ENCODE results near the gene CUBN. TPM values are rescaled to one million over a fixed set of nuclear protein-coding genes. Genes with fewer than 3 reads are reported as not detected.
A peak's percentile ranks its signal among the peaks of the same experiment; 100 is the strongest.

The CUBN gene
- total RNA-seq, 1 experiment from 2014 or later: 1.3 TPM

GRCh38 chr10:16987976-16988610 lies 141.5 kb downstream of the CUBN start:
- H3K27ac ChIP-seq (ENCODE audit: low read length): peak overlapping the region; percentile 99
- H3K27me3 ChIP-seq (ENCODE audit: control insufficient read depth, insufficient read depth, low read length): no peaks in the 10 kb centered on the region
- ChIA-PET POLR2A (no interaction called here), CTCF (no interaction called here)
- intact Hi-C loops (cut with micrococcal nuclease; ENCODE audit: unreplicated experiment) (no loop called here), in situ Hi-C loops (cut with HindIII; ENCODE audit: low pct_unique_long_range_greater_than_20kb, low sequenced_read_pairs) (no loop called here)
- peaks cover 29% of the 10 kb centered on the region for H3K4me1 ChIP-seq (ENCODE audit: control insufficient read depth, insufficient read depth, low read length)
- no peak overlapping the region for H3K4me3 ChIP-seq (ENCODE audit: low read depth in 2 of 2, low read length in 2 of 2)
- peaks cover 10% of the 10 kb centered on the region; the same call in 1 of the 2 replicates for H3K9me3 ChIP-seq (ENCODE audit: control insufficient read depth, insufficient read depth, low read depth, low read length)
- ATAC-seq (no peak), DNase-seq (ENCODE audit: low read depth, low spot score) (no peak)
- H3K36me3 ChIP-seq (ENCODE audit: control insufficient read depth, insufficient read depth, low read length): no peaks in the 10 kb centered on the region
- no peak for TF ChIP-seq TCF7L2 (IDR thresholded peaks at IDR 0.05; ENCODE audit: low read depth, low read length)
- TF ChIP-seq POLR2AphosphoS5 (IDR thresholded peaks at IDR 0.05; ENCODE audit: low read depth, low read length): no peak
- TF ChIP-seq, protein P1, sequence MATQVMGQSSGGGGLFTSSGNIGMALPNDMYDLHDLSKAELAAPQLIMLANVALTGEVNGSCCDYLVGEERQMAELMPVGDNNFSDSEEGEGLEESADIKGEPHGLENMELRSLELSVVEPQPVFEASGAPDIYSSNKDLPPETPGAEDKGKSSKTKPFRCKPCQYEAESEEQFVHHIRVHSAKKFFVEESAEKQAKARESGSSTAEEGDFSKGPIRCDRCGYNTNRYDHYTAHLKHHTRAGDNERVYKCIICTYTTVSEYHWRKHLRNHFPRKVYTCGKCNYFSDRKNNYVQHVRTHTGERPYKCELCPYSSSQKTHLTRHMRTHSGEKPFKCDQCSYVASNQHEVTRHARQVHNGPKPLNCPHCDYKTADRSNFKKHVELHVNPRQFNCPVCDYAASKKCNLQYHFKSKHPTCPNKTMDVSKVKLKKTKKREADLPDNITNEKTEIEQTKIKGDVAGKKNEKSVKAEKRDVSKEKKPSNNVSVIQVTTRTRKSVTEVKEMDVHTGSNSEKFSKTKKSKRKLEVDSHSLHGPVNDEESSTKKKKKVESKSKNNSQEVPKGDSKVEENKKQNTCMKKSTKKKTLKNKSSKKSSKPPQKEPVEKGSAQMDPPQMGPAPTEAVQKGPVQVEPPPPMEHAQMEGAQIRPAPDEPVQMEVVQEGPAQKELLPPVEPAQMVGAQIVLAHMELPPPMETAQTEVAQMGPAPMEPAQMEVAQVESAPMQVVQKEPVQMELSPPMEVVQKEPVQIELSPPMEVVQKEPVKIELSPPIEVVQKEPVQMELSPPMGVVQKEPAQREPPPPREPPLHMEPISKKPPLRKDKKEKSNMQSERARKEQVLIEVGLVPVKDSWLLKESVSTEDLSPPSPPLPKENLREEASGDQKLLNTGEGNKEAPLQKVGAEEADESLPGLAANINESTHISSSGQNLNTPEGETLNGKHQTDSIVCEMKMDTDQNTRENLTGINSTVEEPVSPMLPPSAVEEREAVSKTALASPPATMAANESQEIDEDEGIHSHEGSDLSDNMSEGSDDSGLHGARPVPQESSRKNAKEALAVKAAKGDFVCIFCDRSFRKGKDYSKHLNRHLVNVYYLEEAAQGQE (IDR thresholded peaks at IDR 0.05; ENCODE audit: insufficient read depth in 1 of 2, low read depth in 2 of 2, low read length in 1 of 2): no peak
- TF ChIP-seq CTCF (IDR thresholded peaks at IDR 0.05): no peak
- no peak for TF ChIP-seq SIN3A (IDR thresholded peaks at IDR 0.05; ENCODE audit: borderline replicate concordance, insufficient read depth, low read depth, low read length)
- no TSS peak for BruUV-seq (replicated peaks)

- POLR2A ChIA-PET: interaction anchor here (0.7 to 1.4 kb wide), 2 partner anchors 86 to 243 kb away, joined by 3 to 6 read pairs; no protein-coding TSS in a partner anchor
Measured at GRCh38 chr10:16987206-16987621, 142.4 kb downstream of the CUBN start.

More at GRCh38 chr10:16987206-16987621, 142.4 kb downstream of the CUBN start:
- peak overlapping the region; percentile 99 for H3K27ac ChIP-seq (ENCODE audit: low read length)
- no peaks in the 10 kb centered on the region for H3K36me3 ChIP-seq (ENCODE audit: control insufficient read depth, insufficient read depth, low read length)
- no peak for ATAC-seq
- peaks cover 15% of the 10 kb centered on the region; the same call in 1 of the 2 replicates for H3K9me3 ChIP-seq (ENCODE audit: control insufficient read depth, insufficient read depth, low read depth, low read length)
- TF ChIP-seq CTCF (IDR thresholded peaks at IDR 0.05): no peak
- TF ChIP-seq TCF7L2 (IDR thresholded peaks at IDR 0.05; ENCODE audit: low read depth, low read length): no peak
- TF ChIP-seq, protein P1 (IDR thresholded peaks at IDR 0.05; ENCODE audit: insufficient read depth in 1 of 2, low read depth in 2 of 2, low read length in 1 of 2): no peak
- TF ChIP-seq SIN3A (IDR thresholded peaks at IDR 0.05; ENCODE audit: borderline replicate concordance, insufficient read depth, low read depth, low read length): no peak
- no peak for TF ChIP-seq POLR2AphosphoS5 (IDR thresholded peaks at IDR 0.05; ENCODE audit: low read depth, low read length)
- in situ Hi-C loops (cut with HindIII; ENCODE audit: low pct_unique_long_range_greater_than_20kb, low sequenced_read_pairs) (no loop called here), intact Hi-C loops (cut with micrococcal nuclease; ENCODE audit: unreplicated experiment) (no loop called here)
- no peak for DNase-seq (ENCODE audit: low read depth, low spot score)
- no peaks in the 10 kb centered on the region for H3K27me3 ChIP-seq (ENCODE audit: control insufficient read depth, insufficient read depth, low read length)
- no TSS peak for BruUV-seq (replicated peaks)
- H3K4me1 ChIP-seq (ENCODE audit: control insufficient read depth, insufficient read depth, low read length): peaks cover 29% of the 10 kb centered on the region
- H3K4me3 ChIP-seq (ENCODE audit: low read depth in 2 of 2, low read length in 2 of 2): peak overlapping the region in 1 of 2 experiments; percentile 5; a peak in 1 of 4 replicates
- CTCF ChIA-PET: no interaction called here

Measured in Panc1 (cell line).